DMS114 treated with DMSO at 0.1 percent for 48 hours (cell line): Measurements from ENCODE around the gene BABAM1.
"Not testable (repeated sequence)": the region's sequence is repeated elsewhere in the genome, so short reads cannot be mapped to it uniquely, and the experiment has no call there.

ENCODE experiments used
- DNase-seq: peaks from one replicate; lab custom pipeline; 2025; ENCODE audit not compliant: unreplicated experiment; lab: John Stamatoyannopoulos, UW

The BABAM1 gene

DNA sequence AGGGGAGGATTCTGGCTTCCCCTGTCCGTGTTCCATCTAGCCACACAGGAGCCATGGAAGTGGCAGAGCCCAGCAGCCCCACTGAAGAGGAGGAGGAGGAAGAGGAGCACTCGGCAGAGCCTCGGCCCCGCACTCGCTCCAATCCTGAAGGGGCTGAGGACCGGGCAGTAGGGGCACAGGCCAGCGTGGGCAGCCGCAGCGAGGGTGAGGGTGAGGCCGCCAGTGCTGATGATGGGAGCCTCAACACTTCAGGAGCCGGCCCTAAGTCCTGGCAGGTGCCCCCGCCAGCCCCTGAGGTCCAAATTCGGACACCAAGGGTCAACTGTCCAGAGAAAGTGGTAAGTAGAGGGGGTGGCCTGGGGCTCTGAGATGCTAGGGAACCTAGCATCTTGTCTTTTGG lies 1.5 kb downstream of the BABAM1 start:
- no peak for DNase-seq

DNA sequence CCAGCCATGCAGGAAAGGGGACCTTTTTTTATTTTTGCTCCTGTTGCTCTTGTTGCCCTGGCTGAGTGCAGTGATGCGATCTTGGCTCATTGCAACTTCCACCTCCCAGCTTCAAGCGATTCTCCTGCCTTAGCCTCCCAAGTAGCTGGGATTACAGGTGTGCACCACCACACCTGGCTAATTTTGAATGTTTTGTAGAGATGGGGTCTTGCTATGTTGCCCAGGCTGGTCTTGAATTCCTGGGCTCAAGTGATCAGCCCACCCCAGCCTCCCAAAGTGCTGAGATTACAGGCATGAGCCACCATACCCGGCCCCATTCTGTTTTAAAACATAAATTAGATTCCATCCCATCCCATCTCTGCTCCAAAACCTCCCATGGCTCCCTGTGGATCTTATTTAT lies 7.6 kb downstream of the BABAM1 start:
- DNase-seq, result not testable (repeated sequence)

GRCh38 chr19:17275441-17276175 lies 8.4 kb downstream of the BABAM1 start:
- DNase-seq, result no peak

GRCh38 chr19:17279436-17279835 lies 12.2 kb downstream of the BABAM1 start:
- no peak for DNase-seq

DNA sequence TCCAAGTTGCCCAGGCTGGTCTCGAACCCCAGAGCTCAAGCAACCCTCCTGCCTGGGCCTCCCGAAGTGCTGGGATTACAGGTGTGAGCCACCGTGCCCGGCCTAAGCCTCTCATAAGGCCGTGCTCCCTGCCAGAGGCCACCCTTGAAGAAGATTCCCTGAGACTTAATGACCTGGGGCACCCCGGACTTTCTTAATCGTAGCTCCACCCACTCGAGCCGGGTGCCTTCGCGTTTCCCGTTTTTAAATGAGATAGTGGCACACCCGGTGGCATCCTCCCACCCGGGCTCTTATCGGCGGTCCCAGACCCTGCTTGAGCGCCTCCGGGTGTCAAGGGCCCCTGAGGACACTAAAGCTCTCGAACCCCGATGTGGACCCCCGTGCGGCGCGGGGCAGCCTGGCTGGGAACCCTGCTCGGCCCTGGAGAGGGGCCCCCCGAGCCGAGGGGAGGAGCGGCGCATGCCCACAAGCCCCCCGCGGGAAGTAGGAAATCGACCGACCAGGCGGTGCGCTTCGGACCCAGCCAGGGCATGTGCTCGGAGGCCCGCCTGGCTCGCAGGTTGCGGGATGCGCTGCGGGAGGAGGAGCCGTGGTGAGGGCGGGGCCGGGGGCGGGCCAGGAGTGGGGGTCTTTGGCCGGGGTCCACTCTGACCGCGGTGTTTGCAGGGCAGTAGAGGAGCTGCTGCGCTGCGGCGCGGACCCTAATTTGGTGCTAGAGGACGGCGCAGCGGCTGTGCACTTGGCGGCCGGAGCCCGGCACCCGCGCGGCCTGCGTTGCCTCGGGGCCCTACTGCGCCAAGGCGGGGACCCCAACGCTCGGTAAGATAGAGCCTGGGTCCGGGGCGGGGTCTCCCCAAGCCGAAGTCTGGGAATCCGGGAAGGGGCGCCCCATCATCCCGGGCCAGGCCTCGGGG lies 14.4 kb downstream of the BABAM1 start, which contains the start of gene ANKLE1:
Gene ANKLE1 (plus strand): TSS at position 511 of the 914 bp plus-strand sequence. CDS start 20 bp downstream, at position 531.
- peak; percentile 35 for DNase-seq

DNA sequence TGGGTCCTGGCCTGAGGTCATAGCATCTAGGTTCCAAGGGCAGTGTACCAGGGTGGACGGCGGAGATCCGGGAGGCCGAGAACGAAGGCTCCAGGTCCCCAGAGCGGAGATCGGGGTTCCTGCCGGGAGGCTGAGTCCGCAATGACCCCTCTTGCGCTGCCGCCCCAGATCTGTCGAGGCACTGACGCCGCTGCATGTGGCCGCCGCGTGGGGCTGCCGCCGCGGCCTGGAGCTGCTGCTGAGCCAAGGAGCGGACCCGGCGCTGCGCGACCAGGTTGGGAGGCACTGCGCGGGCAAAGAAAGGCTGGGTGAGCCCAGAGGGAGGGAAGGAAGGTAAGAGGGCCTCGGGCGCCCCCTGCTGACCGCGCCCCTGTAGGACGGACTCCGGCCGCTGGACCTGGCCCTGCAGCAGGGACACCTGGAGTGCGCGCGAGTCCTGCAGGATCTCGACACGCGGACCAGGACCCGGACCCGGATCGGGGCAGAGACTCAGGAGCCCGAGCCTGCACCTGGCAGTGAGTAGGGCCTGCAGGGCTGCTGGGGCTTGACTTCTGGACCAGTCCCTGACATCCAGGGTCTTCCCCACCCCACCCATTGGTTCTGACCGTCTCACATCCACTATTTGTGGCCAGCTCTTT lies 15.4 kb downstream of the BABAM1 start:
- peak; percentile 70 for DNase-seq

GRCh38 chr19:17283504-17283996 lies 16.3 kb downstream of the BABAM1 start:
- DNase-seq, result no peak

DNA sequence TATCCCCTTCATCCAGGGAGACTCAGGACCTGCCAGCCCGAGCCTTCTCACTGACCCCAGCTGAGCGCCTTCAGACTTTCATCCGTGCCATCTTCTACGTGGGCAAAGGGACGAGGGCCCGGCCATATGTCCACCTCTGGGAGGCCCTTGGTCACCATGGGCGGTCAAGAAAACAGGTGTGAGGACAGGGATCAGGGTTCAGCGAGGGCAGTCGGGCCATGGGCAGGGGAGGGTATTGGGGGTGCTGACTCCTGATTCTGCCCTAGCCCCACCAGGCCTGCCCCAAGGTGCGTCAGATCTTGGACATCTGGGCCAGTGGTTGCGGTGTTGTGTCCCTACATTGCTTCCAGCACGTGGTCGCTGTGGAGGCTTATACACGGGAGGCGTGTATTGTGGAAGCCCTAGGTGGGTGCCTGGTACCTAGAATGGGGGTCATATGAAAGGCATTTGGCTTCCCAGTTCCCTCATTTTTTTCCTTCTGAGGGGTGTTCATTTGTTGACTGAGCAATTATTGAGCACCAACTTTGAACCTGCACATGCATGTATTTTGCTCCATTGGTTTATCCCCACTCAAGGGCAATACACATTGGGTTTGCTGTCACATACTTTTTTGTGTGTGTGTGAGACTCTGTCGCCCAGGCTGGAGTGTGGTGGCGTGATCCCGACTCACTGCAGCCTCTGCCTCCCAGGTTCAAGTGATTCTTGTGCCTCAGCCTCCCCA lies 18.3 kb downstream of the BABAM1 start:
- DNase-seq, result no peak

DNA sequence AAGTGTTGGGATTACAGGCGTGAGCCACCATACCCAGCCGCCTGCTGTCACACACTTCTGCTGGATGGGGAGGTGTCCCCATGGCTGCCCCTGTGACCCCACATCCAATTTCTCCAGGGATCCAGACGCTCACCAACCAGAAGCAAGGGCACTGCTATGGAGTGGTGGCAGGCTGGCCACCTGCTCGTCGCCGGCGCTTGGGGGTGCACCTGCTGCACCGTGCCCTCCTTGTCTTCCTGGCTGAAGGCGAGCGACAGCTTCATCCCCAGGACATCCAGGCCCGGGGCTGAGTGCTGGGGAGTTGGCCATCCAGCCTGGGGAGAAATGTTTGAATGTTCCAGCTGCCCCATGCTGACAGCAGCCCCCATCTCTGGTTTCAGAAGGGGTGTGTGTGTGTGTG lies 19.0 kb downstream of the BABAM1 start:
- no peak for DNase-seq

DNA sequence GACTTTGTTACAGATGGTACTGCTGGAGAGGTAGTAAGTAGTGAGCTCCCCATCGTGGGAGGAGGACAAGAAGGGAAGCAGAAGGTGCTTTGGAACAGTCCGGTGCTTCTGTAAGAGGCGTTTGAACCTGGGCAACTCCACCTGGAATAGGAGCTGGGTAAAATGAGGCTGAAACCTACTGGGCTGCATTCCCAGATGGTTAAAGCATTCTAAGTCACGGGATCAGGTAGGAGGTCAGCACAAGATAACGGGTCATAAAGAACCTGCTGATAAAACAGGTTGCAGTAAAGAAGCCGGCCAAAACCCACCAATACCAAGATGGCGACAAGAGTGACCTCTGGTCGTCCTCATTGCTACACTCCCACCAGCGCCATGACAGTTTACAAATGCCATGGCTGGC lies 19.5 kb downstream of the BABAM1 start:
- no peak for DNase-seq

DNA sequence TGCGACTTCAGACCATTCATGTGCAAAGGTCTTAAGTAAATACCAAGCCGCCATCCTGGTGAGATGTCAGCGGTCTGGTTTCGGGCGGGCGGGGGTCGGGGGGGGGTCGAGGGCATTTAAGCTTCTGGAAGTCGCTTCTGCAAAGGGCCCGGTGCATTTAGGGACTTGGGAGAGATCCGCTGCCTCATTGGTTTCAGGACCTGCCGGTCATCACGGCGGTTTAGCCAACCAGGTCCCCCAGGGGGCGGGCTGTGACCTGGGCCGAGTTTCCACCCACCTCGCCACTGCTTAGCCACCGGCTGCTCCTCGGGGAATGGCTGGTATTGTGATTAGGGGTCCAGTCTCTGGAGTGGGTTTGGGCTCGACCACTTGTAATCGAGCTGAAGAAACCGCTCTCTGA lies 22.2 kb downstream of the BABAM1 start:
- DNase-seq, result no peak

GRCh38 chr19:17292301-17293074 lies 25.2 kb downstream of the BABAM1 start:
- peak; percentile 29 for DNase-seq

DNA sequence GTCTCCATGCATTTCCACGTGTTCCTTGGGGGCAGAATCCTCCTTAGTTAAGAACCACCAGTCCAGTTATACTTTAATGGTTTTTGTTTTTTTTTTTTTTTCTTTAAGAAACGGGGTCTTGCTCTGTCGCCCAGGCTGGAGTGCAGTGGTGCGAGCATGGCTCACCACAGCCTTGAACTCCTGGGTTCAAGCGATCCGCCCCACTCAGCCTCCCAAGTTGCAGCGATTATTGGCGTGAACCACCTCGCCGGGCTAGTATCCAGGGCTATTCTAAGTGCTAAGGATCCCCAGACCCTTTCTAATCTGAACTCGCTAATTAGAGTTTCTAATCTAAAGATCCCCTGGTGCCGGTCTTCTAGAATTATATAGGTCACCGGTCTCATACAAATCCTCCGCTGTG lies 26.4 kb downstream of the BABAM1 start:
- DNase-seq, result no peak

GRCh38 chr19:17294051-17294891 lies 27.0 kb downstream of the BABAM1 start:
- DNase-seq, result no peak

- DNase-seq, result not testable (repeated sequence)
Observed at GRCh38 chr19:17295551-17295950, 28.3 kb downstream of the BABAM1 start.

- no peak for DNase-seq
Observed at GRCh38 chr19:17296273-17296672, 29.0 kb downstream of the BABAM1 start.

DNA sequence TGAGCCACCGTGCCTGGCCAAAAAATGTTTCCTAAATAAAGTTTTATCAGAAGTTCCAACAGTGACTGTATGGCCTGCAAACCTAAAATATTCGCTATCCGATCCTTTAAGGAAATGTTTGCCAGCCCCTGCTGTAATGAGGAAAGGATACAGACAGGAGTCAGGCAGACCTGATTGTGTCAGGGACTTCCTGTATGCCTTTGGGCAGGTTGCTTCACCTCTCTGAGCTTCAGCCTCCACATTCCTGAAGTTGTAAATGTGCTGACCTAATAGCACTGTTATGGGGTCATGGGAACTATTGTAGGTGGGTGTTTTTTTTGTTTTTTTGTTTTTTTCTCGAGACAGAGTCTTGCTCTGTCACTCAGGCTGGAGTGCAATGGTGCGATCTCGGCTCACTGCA lies 29.7 kb downstream of the BABAM1 start:
- no peak for DNase-seq

DNA sequence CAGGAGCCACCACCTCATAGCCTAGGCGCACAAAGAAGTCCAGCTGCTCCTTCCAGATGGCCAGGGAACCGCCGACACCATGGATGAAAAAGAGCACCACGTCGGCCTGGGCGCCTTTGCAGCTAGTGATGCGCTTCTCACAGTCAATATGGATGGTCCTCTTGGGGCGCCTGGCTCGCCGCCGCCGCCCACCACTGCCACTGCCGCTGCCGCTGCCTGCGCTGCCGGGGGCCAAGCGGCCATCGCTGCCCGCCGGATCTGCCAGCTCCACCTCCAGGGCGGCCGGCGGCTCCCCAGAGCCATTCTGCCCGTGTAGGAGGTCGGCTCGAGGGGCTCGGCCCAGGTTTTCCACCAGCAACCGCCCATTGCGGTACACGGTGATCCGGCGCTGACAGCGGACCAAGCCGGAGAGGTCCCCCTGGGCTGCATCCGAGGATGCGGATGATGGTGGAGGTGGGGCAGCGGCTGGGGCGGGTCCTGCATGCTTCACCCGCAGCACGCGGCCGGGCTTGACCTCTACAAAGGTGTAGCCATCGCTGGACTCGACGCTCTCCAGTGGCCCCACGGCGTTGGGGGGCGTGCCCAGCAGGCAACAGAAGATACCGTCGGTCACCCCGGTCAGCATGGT lies 33.9 kb downstream of the BABAM1 start:
- no peak for DNase-seq
